Measurements from ENCODE around the gene KCNH1.
"Not testable (repeated sequence)": the region's sequence is repeated elsewhere in the genome, so short reads cannot be mapped to it uniquely, and the experiment has no call there.

DNA sequence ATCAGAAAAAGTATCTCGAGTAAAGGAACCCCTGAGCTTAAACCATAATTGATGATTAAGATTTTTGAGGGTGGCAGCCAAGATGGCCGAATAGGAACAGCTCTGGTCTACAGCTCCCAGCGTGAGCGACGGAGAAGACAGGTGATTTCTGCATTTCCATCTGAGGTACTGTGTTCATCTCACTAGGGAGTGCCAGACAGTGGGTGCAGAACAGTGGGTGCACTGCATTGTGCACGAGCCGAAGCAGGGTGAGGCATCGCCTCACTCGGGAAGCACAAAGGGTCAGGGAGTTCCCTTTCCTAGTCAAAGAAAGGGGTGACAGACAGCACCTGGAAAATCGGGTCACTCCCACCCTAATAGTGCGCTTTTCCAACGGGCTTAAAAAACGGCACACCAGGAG lies 138.0 kb downstream of the KCNH1 start:
- TF ChIP-seq, protein P1, sequence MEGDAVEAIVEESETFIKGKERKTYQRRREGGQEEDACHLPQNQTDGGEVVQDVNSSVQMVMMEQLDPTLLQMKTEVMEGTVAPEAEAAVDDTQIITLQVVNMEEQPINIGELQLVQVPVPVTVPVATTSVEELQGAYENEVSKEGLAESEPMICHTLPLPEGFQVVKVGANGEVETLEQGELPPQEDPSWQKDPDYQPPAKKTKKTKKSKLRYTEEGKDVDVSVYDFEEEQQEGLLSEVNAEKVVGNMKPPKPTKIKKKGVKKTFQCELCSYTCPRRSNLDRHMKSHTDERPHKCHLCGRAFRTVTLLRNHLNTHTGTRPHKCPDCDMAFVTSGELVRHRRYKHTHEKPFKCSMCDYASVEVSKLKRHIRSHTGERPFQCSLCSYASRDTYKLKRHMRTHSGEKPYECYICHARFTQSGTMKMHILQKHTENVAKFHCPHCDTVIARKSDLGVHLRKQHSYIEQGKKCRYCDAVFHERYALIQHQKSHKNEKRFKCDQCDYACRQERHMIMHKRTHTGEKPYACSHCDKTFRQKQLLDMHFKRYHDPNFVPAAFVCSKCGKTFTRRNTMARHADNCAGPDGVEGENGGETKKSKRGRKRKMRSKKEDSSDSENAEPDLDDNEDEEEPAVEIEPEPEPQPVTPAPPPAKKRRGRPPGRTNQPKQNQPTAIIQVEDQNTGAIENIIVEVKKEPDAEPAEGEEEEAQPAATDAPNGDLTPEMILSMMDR (IDR thresholded peaks at IDR 0.05; ENCODE audit: poor library complexity), result not testable (repeated sequence)
- not testable (repeated sequence) for TF ChIP-seq EZH2phosphoT487 (IDR thresholded peaks at IDR 0.05; ENCODE audit: low read depth, severe bottlenecking, unreplicated experiment); EZH2 (IDR thresholded peaks at IDR 0.05; ENCODE audit: borderline replicate concordance)
